Neural cell (in vitro differentiated cells): Measurements from ENCODE around the gene CASTOR1. TPM values are rescaled to one million over a fixed set of nuclear protein-coding genes. Genes with fewer than 3 reads are reported as not detected.

ENCODE experiments used
- H2AFZ ChIP-seq: fragments of 200-600, 300-800 bp; sonication (generic), shearing (Covaris generic); 2 replicates; pipeline ENCODE4 v1.6.0; 2014; ENCODE audit warnings: low read depth, mild to moderate bottlenecking, antibody characterized with exemption, low read length, moderate library complexity
- H3F3A ChIP-seq: fragments of 200-600 bp; shearing (Covaris generic); 2 replicates; pipeline ENCODE4 v1.6.1; 2016; ENCODE audit warnings: mild to moderate bottlenecking, moderate library complexity, mixed read lengths, antibody characterized with exemption, low read length; ENCODE audit not compliant: insufficient read depth, poor library complexity, severe bottlenecking
- H3K27ac ChIP-seq: fragments of 200-600, 300-800 bp; sonication (generic), shearing (Covaris generic); 2 replicates; pipeline ENCODE4 v1.5.1; 2014; ENCODE audit warnings: mild to moderate bottlenecking, low read length, moderate library complexity
- H3K27me3 ChIP-seq: fragments of 300-800, 200-600 bp; sonication (generic), shearing (Covaris generic); 2 replicates; pipeline ENCODE4 v1.6.0; 2014; ENCODE audit warnings: mild to moderate bottlenecking, low read depth, low read length, moderate library complexity; ENCODE audit not compliant: insufficient read depth
- H3K36me3 ChIP-seq: fragments of 300-800, 200-600 bp; sonication (generic), shearing (Covaris generic); 2 replicates; pipeline ENCODE4 v1.5.1; 2014; ENCODE audit warnings: mild to moderate bottlenecking, antibody characterized with exemption, low read length, moderate library complexity; ENCODE audit not compliant: insufficient read depth
- H3K4me2 ChIP-seq: fragments of 300-800, 200-600 bp; sonication (generic), shearing (Covaris generic); 2 replicates; pipeline ENCODE4 v1.6.0; 2014; ENCODE audit warnings: mild to moderate bottlenecking, low read length
- H3K4me3 ChIP-seq: fragments of 300-800, 200-600 bp; sonication (generic), shearing (Covaris generic); 2 replicates; pipeline ENCODE4 v1.5.1; 2014; ENCODE audit warnings: mild to moderate bottlenecking, low read length, moderate library complexity
- H3K79me2 ChIP-seq: fragments of 200-600 bp; shearing (Covaris generic); replicated peaks from 2 replicates; pipeline ENCODE4 v1.6.0; 2014; ENCODE audit warnings: mild to moderate bottlenecking, low read length, moderate library complexity; ENCODE audit not compliant: insufficient read depth
- H3K9ac ChIP-seq: fragments of 300-800, 200-600 bp; sonication (generic), shearing (Covaris generic); 2 replicates; pipeline ENCODE4 v1.6.1; 2016; ENCODE audit warnings: mild to moderate bottlenecking, low read length, mixed read lengths
- H3K9me2 ChIP-seq: fragments of 200-600 bp; shearing (Covaris generic); 2 replicates; pipeline ENCODE4 v1.6.1; 2016; ENCODE audit warnings: mild to moderate bottlenecking, low read length, mixed read lengths; ENCODE audit not compliant: insufficient read depth
- H3K9me3 ChIP-seq: fragments of 200-600, 300-800 bp; sonication (generic), shearing (Covaris generic); 2 replicates; pipeline ENCODE4 v1.6.1; 2016; ENCODE audit warnings: mild to moderate bottlenecking, mixed run types, low read length, moderate library complexity, mixed read lengths
- H4K20me1 ChIP-seq: fragments of 200-600 bp; shearing (Covaris generic); 2 replicates; pipeline ENCODE4 v1.6.1; 2016; ENCODE audit warnings: mild to moderate bottlenecking, mixed run types; ENCODE audit not compliant: insufficient read depth
- CTCF ChIP-seq: fragments of 450-650 bp; IDR thresholded peaks from 2 replicates; pipeline ENCODE4 v1.5.1; 2014; ENCODE audit warnings: antibody characterized with exemption, mild to moderate bottlenecking, moderate library complexity; ENCODE audit not compliant: poor library complexity, severe bottlenecking
- EP300 ChIP-seq: fragments of 450-650 bp; conservative IDR thresholded peaks from 2 replicates; pipeline ENCODE4 v1.6.1; 2014; ENCODE audit warnings: antibody characterized with exemption, mild to moderate bottlenecking, moderate library complexity; ENCODE audit not compliant: poor library complexity, severe bottlenecking
- EZH2 ChIP-seq: fragments of 200-600, 300-800 bp; shearing (Covaris generic), sonication (generic); IDR thresholded peaks from 2 replicates; pipeline ENCODE4 v1.6.1; 2014; ENCODE audit warnings: antibody characterized with exemption, low read length, borderline replicate concordance, mild to moderate bottlenecking; ENCODE audit not compliant: insufficient read depth, poor library complexity, severe bottlenecking
- MXI1 ChIP-seq: fragments of 450-650 bp; conservative IDR thresholded peaks from 2 replicates; pipeline ENCODE4 v1.6.1; 2014; ENCODE audit warnings: antibody characterized with exemption, mild to moderate bottlenecking; ENCODE audit not compliant: poor library complexity, severe bottlenecking
- POLR2AphosphoS5 ChIP-seq: IDR thresholded peaks from 2 replicates; pipeline ENCODE4 v1.6.1; 2012
- RAD21 ChIP-seq: fragments of 450-650 bp; conservative IDR thresholded peaks from 2 replicates; pipeline ENCODE4 v1.6.1; 2014; ENCODE audit warnings: antibody characterized with exemption, mild to moderate bottlenecking, moderate library complexity
- SMC3 ChIP-seq: fragments of 450-650 bp; conservative IDR thresholded peaks from 2 replicates; pipeline ENCODE4 v1.6.1; 2014; ENCODE audit warnings: antibody characterized with exemption, mild to moderate bottlenecking, moderate library complexity; ENCODE audit not compliant: poor library complexity
- TAF1 ChIP-seq: IDR thresholded peaks from 2 replicates; pipeline ENCODE4 v1.6.1; 2012; ENCODE audit warnings: low read depth
- polyA plus RNA-seq: library from polyadenylated mRNA; depleted of rRNA; stranded (reverse); fragments of >200 nt; gene quantifications from 2 replicates; pipeline ENCODE4 v1.2.3, GENCODE V29; 2014
- TF ChIP-seq, protein P1 (sequence below): IDR thresholded peaks from 2 replicates; pipeline ENCODE4 v1.6.1; 2012; ENCODE audit warnings: borderline replicate concordance

The CASTOR1 gene
- polyA plus RNA-seq, 1 donor from 2014 or later = 2.2 TPM

DNA sequence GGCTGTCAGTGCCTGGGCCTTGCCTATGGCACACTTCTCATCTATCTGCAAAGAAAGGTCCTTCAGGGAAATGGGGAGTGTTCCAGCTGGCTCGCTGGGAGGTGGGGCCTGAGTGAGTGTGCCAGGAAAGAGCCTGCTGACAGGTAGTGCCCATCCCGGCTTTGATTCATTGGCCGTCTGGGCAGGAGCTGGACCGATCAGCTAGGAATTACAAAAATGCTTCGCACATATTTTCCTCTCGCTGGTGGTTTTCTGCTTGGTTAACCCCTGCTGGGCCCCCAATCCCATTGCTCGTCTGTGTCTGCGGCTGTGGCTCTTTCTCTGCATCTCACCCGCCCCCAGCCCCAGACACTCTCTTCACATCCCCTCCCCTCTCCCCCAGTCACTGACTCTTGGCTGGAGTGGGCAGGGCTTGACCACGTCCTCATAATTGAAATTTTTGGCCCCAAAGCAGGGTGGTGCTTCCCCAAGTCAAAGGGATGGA is 53.6 kb downstream of the CASTOR1 start:
- no peak overlapping the region for H2AFZ ChIP-seq
- H3K9me3 ChIP-seq = no peaks in the 10 kb centered on the region
- H3K9me2 ChIP-seq = no peaks in the 10 kb centered on the region
- H3F3A ChIP-seq = no peaks in the 10 kb centered on the region
- no peaks in the 10 kb centered on the region for H3K79me2 ChIP-seq
- TF ChIP-seq EZH2 (no peak), CTCF (no peak), EP300 (no peak), POLR2AphosphoS5 (no peak), MXI1 (no peak), RAD21 (no peak), TAF1 (no peak), SMC3 (no peak)
- TF ChIP-seq, protein P1, sequence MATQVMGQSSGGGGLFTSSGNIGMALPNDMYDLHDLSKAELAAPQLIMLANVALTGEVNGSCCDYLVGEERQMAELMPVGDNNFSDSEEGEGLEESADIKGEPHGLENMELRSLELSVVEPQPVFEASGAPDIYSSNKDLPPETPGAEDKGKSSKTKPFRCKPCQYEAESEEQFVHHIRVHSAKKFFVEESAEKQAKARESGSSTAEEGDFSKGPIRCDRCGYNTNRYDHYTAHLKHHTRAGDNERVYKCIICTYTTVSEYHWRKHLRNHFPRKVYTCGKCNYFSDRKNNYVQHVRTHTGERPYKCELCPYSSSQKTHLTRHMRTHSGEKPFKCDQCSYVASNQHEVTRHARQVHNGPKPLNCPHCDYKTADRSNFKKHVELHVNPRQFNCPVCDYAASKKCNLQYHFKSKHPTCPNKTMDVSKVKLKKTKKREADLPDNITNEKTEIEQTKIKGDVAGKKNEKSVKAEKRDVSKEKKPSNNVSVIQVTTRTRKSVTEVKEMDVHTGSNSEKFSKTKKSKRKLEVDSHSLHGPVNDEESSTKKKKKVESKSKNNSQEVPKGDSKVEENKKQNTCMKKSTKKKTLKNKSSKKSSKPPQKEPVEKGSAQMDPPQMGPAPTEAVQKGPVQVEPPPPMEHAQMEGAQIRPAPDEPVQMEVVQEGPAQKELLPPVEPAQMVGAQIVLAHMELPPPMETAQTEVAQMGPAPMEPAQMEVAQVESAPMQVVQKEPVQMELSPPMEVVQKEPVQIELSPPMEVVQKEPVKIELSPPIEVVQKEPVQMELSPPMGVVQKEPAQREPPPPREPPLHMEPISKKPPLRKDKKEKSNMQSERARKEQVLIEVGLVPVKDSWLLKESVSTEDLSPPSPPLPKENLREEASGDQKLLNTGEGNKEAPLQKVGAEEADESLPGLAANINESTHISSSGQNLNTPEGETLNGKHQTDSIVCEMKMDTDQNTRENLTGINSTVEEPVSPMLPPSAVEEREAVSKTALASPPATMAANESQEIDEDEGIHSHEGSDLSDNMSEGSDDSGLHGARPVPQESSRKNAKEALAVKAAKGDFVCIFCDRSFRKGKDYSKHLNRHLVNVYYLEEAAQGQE = no peak
- no peak overlapping the region for H3K27ac ChIP-seq
- H3K4me2 ChIP-seq = no peak overlapping the region
- H3K36me3 ChIP-seq = no peaks in the 10 kb centered on the region
- H3K27me3 ChIP-seq = no peaks in the 10 kb centered on the region
- no peaks in the 10 kb centered on the region for H4K20me1 ChIP-seq
- no peak overlapping the region for H3K9ac ChIP-seq
- H3K4me3 ChIP-seq = no peak overlapping the region

Other genes with a start within 250 kb of the CASTOR1 start
- gene HORMAD2, start 209.0 kb downstream of the CASTOR1 start, polyA plus RNA-seq = 1.2 TPM in 1 of 2 replicates, not detected in the other
- gene LIF, start 42.7 kb downstream of the CASTOR1 start, polyA plus RNA-seq = 0.05 TPM in 1 of 2 replicates, not detected in the other
- gene OSM, start 22.7 kb downstream of the CASTOR1 start, polyA plus RNA-seq = not detected in 2 replicates
- gene TBC1D10A, start 37.4 kb upstream of the CASTOR1 start, polyA plus RNA-seq = 11.9 and 22.0 TPM in 2 replicates
- gene SF3A1, start 67.4 kb upstream of the CASTOR1 start, polyA plus RNA-seq = 14.4 and 14.6 TPM in 2 replicates
- 30.6 and 32.2 TPM in 2 replicates for gene CCDC157, start 67.5 kb upstream of the CASTOR1 start, polyA plus RNA-seq
- gene RNF215, start 97.9 kb upstream of the CASTOR1 start, polyA plus RNA-seq = 28.3 and 40.5 TPM in 2 replicates
- 2.0 and 2.7 TPM in 2 replicates for gene SEC14L2, start 107.5 kb upstream of the CASTOR1 start, polyA plus RNA-seq
- 3.2 and 8.1 TPM in 2 replicates for gene MTFP1, start 136.3 kb upstream of the CASTOR1 start, polyA plus RNA-seq
- not detected in 2 replicates for gene SEC14L3, start 182.5 kb upstream of the CASTOR1 start, polyA plus RNA-seq
- gene SEC14L4, start 216.2 kb upstream of the CASTOR1 start, polyA plus RNA-seq = not detected in 2 replicates